CD4-positive, alpha-beta T cell treated with Interferon alpha-2 for 1 hour (primary cell): ENCODE results near the gene ALDH1L1.

Experiments used
- DNase-seq, 2 donors: peaks; one replicate each; pipeline ENCODE4 v3.0.0-alpha.2; 2020 to 2022

ALDH1L1 gene

GRCh38 chr3:126132751-126133511 is 47.5 kb downstream of the ALDH1L1 start:
- DNase-seq = no peak

DNA sequence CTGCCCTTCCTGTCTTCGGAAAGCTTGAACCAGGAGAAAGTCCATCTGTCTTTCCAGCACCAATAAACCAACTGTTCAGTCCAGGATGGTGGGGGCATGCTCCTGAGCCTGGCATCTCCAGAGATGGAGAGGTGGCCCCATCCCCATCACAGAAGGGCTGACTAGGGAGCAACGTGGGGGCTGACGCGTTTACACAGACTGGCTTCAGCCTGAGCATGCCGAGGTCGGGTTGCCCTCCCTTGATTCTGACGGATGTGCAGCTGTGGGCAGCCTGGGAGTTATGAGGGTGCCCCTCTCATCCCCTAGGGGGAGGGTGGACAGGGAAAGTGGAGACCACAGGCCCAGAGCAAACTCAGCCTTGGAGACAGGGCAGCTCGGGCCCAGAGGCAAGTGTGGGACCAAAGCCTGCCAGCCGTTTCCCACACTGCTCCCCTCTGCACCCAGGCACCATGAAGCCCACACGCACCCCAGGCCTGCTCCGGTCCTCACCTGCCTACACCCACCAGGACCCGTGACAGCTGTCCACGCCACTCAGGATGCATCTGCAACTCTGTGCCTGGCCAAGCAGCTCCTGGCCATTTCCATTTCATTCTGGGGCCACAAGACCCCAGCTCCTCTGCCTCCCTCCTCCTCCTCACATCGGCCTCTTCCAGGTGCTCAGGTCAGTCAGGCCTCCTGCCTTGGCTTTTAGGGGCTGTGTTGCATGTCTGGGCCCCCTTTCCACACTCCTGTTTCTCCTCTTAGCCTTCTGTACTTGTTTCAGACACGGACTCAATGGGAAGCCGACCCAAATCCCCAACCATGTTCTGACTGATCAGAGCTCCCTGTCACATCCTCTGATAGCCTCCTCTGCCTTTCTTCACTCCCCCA is 48.3 kb downstream of the ALDH1L1 start:
- DNase-seq = no peak

GRCh38 chr3:126130981-126131745 is 49.2 kb downstream of the ALDH1L1 start:
- no peak for DNase-seq

DNA sequence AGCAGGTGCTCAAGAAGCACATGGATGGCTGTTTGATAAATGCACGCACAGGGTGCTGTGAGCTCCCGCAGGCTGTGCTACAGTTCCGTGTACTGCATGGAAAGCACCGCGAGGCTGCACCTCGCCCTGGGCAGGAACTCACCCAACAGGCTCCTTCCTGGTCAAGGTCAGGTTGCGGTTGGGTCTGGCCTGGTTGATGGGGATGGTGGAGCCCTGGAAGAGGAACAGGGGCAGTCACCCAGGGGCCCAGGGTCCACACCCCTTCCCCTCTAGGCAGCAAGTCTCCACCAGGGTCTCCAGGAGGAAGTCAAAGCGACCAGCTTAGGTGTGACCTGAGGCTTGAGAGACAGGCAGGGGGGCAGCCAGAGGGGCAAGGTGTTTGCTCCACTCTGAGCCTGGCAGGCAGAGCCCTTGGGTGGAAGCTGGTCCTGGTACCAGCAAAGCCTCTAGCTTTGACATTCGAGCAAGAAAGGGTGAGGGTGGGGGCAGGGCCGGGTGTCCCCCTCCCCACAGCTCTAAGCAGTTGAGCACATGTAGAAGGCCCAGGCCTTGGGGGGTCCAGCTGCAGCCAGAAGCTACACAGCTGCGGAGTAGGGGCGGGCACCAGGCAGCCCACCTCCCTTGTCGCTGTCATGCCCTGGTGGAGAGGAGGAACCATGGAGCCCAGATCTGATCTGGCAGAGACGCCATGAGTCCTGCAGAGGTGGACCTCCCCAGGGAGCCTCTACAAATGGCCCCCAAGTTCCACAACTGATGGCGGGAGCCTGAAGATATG is 50.1 kb downstream of the ALDH1L1 start:
- no peak for DNase-seq

DNA sequence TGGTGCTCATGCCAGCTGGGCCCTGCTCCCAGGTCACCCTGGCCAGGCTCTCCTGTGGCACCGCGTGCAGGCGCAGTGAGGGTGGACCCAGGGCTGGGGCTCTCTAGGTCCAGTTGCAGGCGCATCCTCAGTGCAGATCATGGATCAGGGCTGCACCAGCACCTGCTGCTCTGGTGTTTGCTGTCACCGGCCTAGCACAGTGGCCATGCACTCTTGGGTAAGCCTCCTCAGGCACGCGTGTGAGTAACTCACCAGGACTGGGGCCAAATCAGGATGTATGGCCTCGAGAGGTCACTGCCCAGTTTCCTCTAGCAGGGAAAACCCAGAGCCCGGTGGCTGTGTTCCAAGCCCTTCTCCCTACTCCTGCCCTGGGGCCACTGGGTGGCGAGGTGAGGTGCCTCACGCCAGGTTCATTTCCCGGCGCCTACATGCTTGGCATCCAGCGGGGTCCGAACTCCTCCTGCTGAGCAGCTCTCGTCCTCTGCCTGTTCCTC is 50.9 kb downstream of the ALDH1L1 start:
- DNase-seq = no peak

- DNase-seq = no peak
These were observed 51.6 kb downstream of the ALDH1L1 start for GRCh38 chr3:126128504-126129397.

DNA sequence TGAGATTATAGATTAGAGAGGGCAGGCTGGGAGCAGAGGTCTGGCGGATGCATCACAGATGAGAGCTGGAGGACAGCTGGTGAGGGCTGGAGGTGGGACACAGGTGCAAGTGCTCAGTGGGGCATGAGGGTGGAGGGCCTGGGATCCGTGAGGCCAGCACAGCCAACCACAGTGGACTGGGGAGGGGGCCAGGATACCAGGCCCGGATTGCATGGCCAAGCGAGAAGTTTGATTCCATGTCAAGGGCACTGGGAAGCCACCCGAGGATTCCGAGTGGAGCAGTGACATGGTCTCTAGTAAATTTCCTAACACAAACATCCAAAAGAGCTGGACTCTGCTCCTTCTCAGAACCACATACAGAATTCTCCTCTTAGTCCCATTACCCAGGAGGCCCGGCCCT is 52.5 kb downstream of the ALDH1L1 start:
- DNase-seq = no peak

DNA sequence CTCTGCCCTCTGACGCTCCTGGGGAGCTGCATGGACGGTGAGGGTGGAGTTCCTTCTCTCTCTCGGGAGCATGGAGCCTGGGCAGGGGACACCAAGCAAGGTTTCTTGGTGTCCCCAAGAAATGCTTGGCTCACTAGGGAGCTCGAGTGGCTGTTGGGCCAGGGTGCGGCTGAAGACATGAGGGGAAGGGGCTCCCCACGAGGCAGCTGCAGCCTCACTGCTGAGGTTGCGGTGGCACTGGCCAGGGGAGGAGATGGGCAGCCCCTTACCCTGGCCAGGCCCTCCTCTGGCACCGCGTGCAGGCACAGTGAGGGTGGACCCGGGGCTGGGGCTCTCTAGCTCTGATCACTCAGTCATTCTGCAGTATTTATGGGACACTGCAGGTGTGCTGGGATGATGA is 52.9 kb downstream of the ALDH1L1 start:
- no peak for DNase-seq

DNA sequence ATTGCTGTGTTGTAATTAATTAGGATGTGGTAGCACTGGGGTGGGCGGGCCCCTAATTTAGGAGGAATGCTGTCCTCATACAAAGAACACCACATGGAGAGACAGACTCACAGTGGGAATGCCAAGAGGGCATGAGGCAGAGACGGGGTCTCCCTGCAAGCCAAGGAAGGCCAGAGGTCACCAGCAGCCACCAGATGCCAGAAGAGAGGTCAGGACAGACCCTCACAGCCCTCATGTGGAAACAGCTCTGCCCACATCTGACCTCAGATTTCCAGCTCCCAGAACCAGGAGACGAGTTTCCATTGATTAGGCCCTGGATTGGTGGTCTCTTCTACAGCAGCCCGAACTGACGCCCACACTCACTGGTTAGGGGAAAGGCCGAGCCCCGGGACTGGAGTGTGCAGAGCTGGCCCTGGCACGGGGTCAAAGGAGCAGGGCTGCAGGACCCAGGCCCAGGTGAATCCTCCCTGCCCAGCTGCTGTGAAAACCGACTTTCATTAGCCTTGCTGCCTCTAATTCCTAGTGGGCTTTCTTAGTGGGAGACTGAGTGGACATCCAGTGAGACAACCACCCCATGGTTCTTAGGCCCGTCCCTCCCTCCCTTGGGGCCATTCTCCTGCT is 53.5 kb downstream of the ALDH1L1 start:
- DNase-seq = no peak

DNA sequence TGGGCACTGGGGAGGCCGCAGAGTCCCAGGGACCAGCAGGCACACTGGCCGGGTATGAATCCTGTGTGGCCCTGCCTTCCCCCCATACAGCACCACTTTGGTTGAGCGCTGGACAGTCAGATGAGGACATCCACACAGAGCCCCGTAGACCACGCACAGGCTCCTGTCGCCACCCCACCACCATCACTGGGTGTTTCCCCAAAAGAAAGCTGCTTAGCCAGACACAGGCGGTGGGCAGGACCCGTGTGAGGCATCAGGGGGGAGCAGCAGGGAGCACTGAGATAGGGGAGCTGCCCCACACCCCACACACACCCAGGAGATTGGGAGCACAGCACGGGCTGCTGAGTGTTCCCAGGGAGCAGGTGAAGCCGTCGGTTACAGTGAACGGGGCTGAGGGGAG is 54.1 kb downstream of the ALDH1L1 start:
- no peak for DNase-seq

- DNase-seq = no peak
These were observed 54.6 kb downstream of the ALDH1L1 start for GRCh38 chr3:126125781-126126251.

DNA sequence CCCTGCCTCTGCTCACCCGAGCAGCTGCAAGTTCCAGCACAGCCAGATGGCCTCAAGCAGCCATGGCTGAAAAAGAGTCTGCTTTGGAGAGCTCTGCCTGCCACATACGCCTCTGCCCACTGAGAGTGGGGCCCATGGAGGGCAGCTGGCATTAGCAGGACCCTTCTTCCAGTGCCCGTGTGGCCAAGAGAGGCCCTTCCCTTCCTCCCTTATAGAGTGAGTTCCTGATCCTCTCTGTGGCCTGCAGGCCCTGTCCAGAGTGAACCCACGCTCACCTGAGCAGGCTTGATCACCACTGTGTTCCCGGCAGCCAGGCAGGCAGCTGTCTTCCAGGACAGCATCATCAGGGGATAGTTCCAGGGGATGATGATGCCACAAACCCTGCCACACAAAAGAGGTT is 55.0 kb downstream of the ALDH1L1 start:
- no peak for DNase-seq

DNA sequence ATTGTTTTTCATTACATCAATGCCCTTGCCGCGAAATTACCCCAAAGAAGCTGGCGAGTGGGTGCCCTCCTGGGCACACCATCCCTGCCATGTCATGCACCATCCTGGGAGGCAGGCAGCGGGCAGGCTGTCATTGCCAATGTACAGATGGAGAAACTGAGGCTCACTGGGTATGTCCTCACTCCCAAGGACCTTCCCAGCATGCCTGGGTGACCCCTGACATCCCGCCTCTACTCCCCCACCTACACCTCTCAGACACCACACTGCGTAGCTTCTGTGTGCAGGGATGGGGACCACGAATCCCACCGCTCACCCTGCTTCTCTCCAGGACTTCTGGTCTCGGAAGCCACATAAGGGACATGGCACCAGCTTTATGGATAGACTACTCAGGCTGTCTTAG is 55.5 kb downstream of the ALDH1L1 start:
- no peak for DNase-seq

DNA sequence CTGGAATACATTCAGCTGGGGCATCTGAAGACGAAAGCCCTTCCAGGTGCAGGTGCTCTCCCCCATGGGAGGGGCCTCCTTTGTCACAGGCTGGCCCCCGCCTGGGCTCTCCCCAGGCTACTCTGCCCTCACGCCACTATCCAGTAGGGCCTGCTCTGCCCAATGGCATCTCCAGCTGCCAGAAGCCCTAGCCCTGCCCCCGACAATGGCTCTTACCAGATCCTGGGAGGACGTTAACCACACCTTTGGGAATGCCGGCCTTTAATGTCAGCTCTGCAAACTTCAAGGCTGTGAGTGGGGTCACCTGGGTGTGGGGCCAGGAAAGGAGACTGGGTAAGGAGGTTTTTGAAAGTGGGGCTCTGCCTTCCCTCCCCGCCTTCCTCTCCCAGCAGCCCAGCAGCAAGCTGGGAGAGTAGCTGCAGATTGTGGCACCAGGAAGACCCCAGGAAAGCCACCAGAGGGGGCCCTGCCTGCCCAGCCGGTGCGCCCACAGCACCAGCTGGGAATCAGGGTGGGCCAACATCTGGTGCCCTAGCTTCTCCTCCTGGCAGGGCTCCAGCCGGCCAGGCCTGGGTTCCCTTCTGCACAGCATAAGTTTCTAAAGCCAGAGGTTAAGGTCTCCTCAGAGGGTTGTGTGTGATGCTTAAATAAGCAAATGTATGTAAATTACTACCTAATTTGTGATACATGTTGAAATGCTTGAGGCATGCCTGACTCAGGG is 56.1 kb downstream of the ALDH1L1 start:
- DNase-seq = no peak

- DNase-seq = no peak
These were observed 58.8 kb downstream of the ALDH1L1 start for GRCh38 chr3:126121632-126122031.

DNA sequence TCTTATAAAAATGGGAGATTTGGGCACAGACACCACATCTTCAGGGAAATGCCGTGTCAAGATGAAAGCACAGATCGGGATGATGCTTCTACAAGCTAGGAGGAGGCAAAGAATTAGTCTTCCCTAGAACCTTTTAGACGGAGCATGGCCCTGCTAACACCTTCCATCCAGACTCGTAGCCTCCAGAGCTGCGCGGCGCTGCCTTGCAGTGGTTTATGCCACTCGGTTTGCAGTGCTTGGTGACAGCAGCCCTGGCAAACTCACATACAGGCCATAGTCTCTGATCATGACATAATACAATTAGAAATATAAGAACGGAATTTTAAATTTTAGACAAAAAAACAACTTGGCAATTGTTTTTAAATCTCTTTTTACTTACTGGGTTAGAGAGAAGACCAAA is 59.3 kb downstream of the ALDH1L1 start:
- DNase-seq = no peak

DNA sequence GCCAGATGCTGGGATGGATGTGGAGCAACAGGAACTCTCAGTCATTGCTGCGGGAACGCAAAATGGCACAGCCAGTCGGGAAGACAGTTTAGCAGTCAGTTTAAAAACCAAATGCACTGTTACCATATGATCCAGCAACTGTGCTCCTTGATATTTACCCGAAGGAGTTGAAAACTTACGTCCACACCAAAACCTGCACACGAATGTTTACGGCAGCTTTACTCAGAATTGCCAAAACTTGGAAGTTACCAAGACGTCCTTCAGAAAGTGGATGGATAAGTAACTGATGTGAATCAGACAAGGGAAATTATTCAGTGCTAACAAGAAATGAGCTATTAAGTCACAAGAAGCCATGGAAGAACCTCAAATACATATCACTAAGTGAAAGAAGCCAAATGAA is 60.4 kb downstream of the ALDH1L1 start:
- no peak for DNase-seq

DNA sequence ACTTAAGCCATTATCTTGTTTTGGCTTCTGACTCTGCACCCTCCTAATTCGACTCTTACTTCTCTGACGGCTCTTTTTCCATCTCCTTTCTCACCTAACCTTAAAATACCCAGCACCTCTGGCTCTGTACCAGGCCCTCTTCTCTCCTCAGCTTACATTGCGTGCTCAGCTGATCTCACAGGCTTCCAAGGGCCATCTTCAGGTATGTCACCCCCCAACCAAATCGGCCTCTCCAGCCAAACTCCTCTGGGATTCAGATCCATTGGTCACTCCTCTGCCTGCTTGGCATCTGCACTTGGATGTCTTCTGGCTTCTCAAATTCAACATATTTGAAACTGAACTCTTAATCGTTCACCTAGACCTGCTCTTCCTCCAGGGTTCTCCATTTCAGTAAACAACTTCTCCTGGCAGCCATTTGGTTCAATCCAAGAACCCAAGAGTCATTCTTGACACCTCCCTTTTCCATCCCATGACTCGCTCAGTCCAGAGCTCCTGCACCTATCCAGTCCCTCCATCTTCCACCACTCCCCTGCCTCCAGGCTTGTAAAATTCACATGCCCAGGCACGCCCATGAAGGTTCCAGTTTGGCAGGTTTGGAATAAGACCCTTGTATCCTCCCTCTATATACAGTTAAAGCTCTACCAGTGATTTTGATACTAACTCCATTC is 61.2 kb downstream of the ALDH1L1 start:
- no peak for DNase-seq

GRCh38 chr3:126118591-126118990 is 61.8 kb downstream of the ALDH1L1 start:
- no peak for DNase-seq

DNA sequence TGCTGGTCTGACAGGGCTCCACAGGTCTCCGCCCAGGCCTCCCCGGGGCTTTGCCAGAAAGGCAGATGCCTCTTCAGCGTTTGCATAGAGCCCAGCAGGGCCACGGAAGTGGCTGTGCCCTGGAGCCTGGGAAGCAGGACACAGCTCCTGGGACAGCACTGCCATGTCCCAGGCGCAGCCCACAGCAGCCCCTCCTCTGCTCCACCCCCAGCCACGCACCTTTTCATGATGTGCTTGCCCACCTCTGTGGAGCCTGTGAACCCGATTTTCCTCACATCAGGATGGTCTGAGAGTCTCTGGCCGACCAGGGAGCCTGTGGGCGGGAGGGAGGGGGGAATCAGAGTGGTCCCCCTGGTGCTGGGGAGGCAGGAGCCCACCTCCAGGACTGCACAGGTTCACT is 62.6 kb downstream of the ALDH1L1 start:
- DNase-seq = no peak
